GM19395 (cell line): ENCODE measurements around the gene RTP5.

ENCODE experiments used
- ATAC-seq: cut with Tn5 transposase; IDR thresholded peaks from one replicate; pipeline ENCODE4 v1.9.1; 2021; ENCODE audit warnings: mild to moderate bottlenecking, moderate library complexity; ENCODE audit not compliant: unreplicated experiment

The RTP5 gene

GRCh38 chr2:241843321-241844065 lies 26.0 kb upstream of the RTP5 start:
- ATAC-seq, result peak; percentile 20

GRCh38 chr2:241844066-241844728 lies 25.3 kb upstream of the RTP5 start:
- ATAC-seq, result no peak

GRCh38 chr2:241844831-241845578 lies 24.5 kb upstream of the RTP5 start:
- no peak for ATAC-seq

GRCh38 chr2:241846406-241846805 lies 23.1 kb upstream of the RTP5 start:
- no peak for ATAC-seq

GRCh38 chr2:241848761-241849615 lies 20.5 kb upstream of the RTP5 start:
- ATAC-seq, result no peak

- no peak for ATAC-seq
Observed at GRCh38 chr2:241849616-241850543, 19.6 kb upstream of the RTP5 start.

- ATAC-seq, result no peak
Observed at GRCh38 chr2:241850544-241851324, 18.8 kb upstream of the RTP5 start.

GRCh38 chr2:241851325-241852115 lies 18.0 kb upstream of the RTP5 start:
- ATAC-seq, result no peak

- no peak for ATAC-seq
Observed at GRCh38 chr2:241852116-241852980, 17.2 kb upstream of the RTP5 start.

GRCh38 chr2:241852981-241853631 lies 16.4 kb upstream of the RTP5 start:
- no peak for ATAC-seq

- no peak for ATAC-seq
Observed at GRCh38 chr2:241853651-241854341, 15.7 kb upstream of the RTP5 start.

- ATAC-seq, result no peak
Observed at GRCh38 chr2:241854342-241855244, 14.9 kb upstream of the RTP5 start.

- ATAC-seq, result no peak
Observed at GRCh38 chr2:241855245-241855887, 14.2 kb upstream of the RTP5 start.

GRCh38 chr2:241855888-241856422 lies 13.6 kb upstream of the RTP5 start:
- ATAC-seq, result no peak
